IMR-90 (cell line): ENCODE results near the gene OVOL1. TPM values are rescaled to one million over a fixed set of nuclear protein-coding genes. Genes with fewer than 3 reads are reported as not detected.

ENCODE experiments used
- ATAC-seq: fragments of 200-7000 bp; cut with Tn5 transposase; 2 replicates; pipeline ENCODE4 v1.9.1; 2020; ENCODE audit warnings: low read depth, mild to moderate bottlenecking, moderate library complexity
- BruUV-seq: library from RNA; stranded (reverse); fragments of 400-500 nt; replicated peaks from 2 replicates; lab custom pipeline; 2021; lab: Mats Ljungman, UMichigan
- CTCF ChIA-PET: fragments of 300-600 bp; formaldehyde crosslinking; extraction: SDS; loops from one replicate; lab custom pipeline; 2021; ENCODE audit warnings: antibody characterized with exemption; lab: Yijun Ruan, JAX
- POLR2A ChIA-PET: fragments of 300-600 bp; sonication (Branson Sonifier 250); formaldehyde crosslinking; loops from one replicate; lab custom pipeline; 2022; ENCODE audit warnings: antibody characterized with exemption; ENCODE audit not compliant: unreplicated experiment; lab: Charles Lee
- DNase-seq: peaks from one replicate; pipeline ENCODE4 v3.0.0; 2013
- H2AFZ ChIP-seq: replicated peaks from 2 replicates; pipeline ENCODE3; 2013; ENCODE audit warnings: low read length, mild to moderate bottlenecking; ENCODE audit not compliant: poor library complexity
- H2AK5ac ChIP-seq: 2 replicates; pipeline ENCODE4 v1.6.1; 2013; ENCODE audit warnings: low read depth, low read length, inconsistent platforms
- H2AK9ac ChIP-seq: replicated peaks from 2 replicates; pipeline ENCODE3; 2013; ENCODE audit warnings: mild to moderate bottlenecking, low read depth, low read length, moderate library complexity; ENCODE audit not compliant: poor library complexity
- H2BK120ac ChIP-seq: 2 replicates; pipeline ENCODE4 v1.6.1; 2013; ENCODE audit warnings: low read depth, low read length, inconsistent platforms
- H2BK15ac ChIP-seq: 3 replicates; pipeline ENCODE4 v1.6.1; 2013; ENCODE audit warnings: low read depth, low read length, inconsistent platforms
- H2BK20ac ChIP-seq: 2 replicates; pipeline ENCODE4 v1.6.1; 2013; ENCODE audit warnings: low read depth, mild to moderate bottlenecking, inconsistent platforms, low read length, moderate library complexity
- H2BK5ac ChIP-seq: 2 replicates; pipeline ENCODE4 v1.6.1; 2013; ENCODE audit warnings: mild to moderate bottlenecking, low read depth, low read length, inconsistent platforms; ENCODE audit not compliant: poor library complexity, severe bottlenecking
- H3K14ac ChIP-seq: replicated peaks from 2 replicates; pipeline ENCODE4 v1.6.1; 2013; ENCODE audit warnings: low read depth, low read length, inconsistent platforms
- H3K18ac ChIP-seq: 2 replicates; pipeline ENCODE4 v1.6.1; 2013; ENCODE audit warnings: low read depth, low read length, control low read depth
- H3K23ac ChIP-seq: 2 replicates; pipeline ENCODE4 v1.6.1; 2013; ENCODE audit warnings: low read depth, low read length, inconsistent platforms
- H3K27ac ChIP-seq: 2 replicates; pipeline ENCODE4 v1.5.1; 2013; ENCODE audit warnings: mild to moderate bottlenecking, control low read depth, low read length; ENCODE audit not compliant: insufficient read depth
- H3K27me3 ChIP-seq: 2 replicates; pipeline ENCODE4 v1.6.1; 2013; ENCODE audit warnings: low read length; ENCODE audit not compliant: control insufficient read depth, insufficient read depth
- H3K36me3 ChIP-seq: 2 replicates; pipeline ENCODE4 v1.6.1; 2013; ENCODE audit warnings: low read length, mixed read lengths; ENCODE audit not compliant: control insufficient read depth, insufficient read depth
- H3K4ac ChIP-seq: 2 replicates; pipeline ENCODE4 v1.6.1; 2013; ENCODE audit warnings: low read depth, low read length, inconsistent platforms
- H3K4me1 ChIP-seq: 2 replicates; pipeline ENCODE4 v1.6.1; 2013; ENCODE audit warnings: low read length, mixed read lengths; ENCODE audit not compliant: control insufficient read depth, insufficient read depth
- H3K4me2 ChIP-seq: 2 replicates; pipeline ENCODE4 v1.6.1; 2013; ENCODE audit warnings: low read depth, mild to moderate bottlenecking, control low read depth, low read length, moderate library complexity
- H3K4me3 ChIP-seq: 2 replicates; pipeline ENCODE4 v1.5.1; 2013; ENCODE audit warnings: low read depth, mild to moderate bottlenecking, control low read depth, low read length, moderate library complexity; ENCODE audit not compliant: insufficient read depth
- H3K56ac ChIP-seq: 2 replicates; pipeline ENCODE4 v1.6.1; 2013; ENCODE audit warnings: low read length, inconsistent platforms; ENCODE audit not compliant: insufficient read depth; ENCODE audit errors: extremely low read depth
- H3K79me1 ChIP-seq, 2 experiments: 2 replicates each; pipeline ENCODE4 v1.6.1; 2013; ENCODE audit warnings: low read length in 2 of 2, inconsistent platforms in 1 of 2, low read depth in 1 of 2
- H3K9ac ChIP-seq: 2 replicates; pipeline ENCODE4 v1.6.1; 2013; ENCODE audit warnings: low read depth, low read length, control low read depth
- H3K9me1 ChIP-seq: 2 replicates; pipeline ENCODE4 v1.6.1; 2013; ENCODE audit warnings: low read length, inconsistent platforms; ENCODE audit not compliant: insufficient read depth
- H3K9me3 ChIP-seq: 2 replicates; pipeline ENCODE4 v1.6.1; 2013; ENCODE audit warnings: low read length; ENCODE audit not compliant: control insufficient read depth, insufficient read depth
- H4K20me1 ChIP-seq: 2 replicates; pipeline ENCODE4 v1.6.1; 2013; ENCODE audit warnings: low read length, inconsistent platforms; ENCODE audit not compliant: insufficient read depth
- H4K5ac ChIP-seq: 2 replicates; pipeline ENCODE4 v1.6.1; 2013; ENCODE audit warnings: mild to moderate bottlenecking, low read depth, low read length, control low read depth
- H4K8ac ChIP-seq, 2 experiments: 2 replicates each; pipeline ENCODE4 v1.6.1; 2013; ENCODE audit warnings: low read depth in 2 of 2, low read length in 2 of 2, control low read depth in 1 of 2, inconsistent platforms in 1 of 2
- H4K91ac ChIP-seq: 2 replicates; pipeline ENCODE4 v1.6.1; 2013; ENCODE audit warnings: low read depth, low read length, inconsistent platforms; ENCODE audit not compliant: insufficient read depth
- BHLHE40 ChIP-seq: fragments of 150-350 bp; IDR thresholded peaks from 2 replicates; pipeline ENCODE4 v1.6.1; 2016; ENCODE audit warnings: mild to moderate bottlenecking, low read depth, low read length
- CEBPB ChIP-seq: IDR thresholded peaks from 2 replicates; pipeline ENCODE4 v1.6.1; 2012; ENCODE audit warnings: low read depth, low read length, improper control_type of control experiment
- CHD1 ChIP-seq: IDR thresholded peaks from 2 replicates; pipeline ENCODE4 v1.6.1; 2012; ENCODE audit warnings: low read depth, low read length, improper control_type of control experiment
- CTCF ChIP-seq: conservative IDR thresholded peaks from 2 replicates; pipeline ENCODE4 v1.5.1; 2012; ENCODE audit warnings: mild to moderate bottlenecking, low read depth, low read length, improper control_type of control experiment
- ELK1 ChIP-seq: fragments of 150-350 bp; IDR thresholded peaks from 2 replicates; pipeline ENCODE4 v1.6.1; 2016; ENCODE audit warnings: low read depth, mild to moderate bottlenecking, low read length, moderate library complexity, borderline replicate concordance
- MAFK ChIP-seq: IDR thresholded peaks from 2 replicates; pipeline ENCODE4 v1.6.1; 2012; ENCODE audit warnings: low read depth, low read length, improper control_type of control experiment
- MXI1 ChIP-seq: IDR thresholded peaks from 2 replicates; pipeline ENCODE4 v1.6.1; 2012; ENCODE audit warnings: low read depth, mild to moderate bottlenecking, low read length, moderate library complexity, borderline replicate concordance
- NFE2L2 ChIP-seq: fragments of 150-350 bp; IDR thresholded peaks from 2 replicates; pipeline ENCODE4 v1.6.1; 2016; ENCODE audit warnings: low read depth, mild to moderate bottlenecking, low read length
- POLR2A ChIP-seq: IDR thresholded peaks from 2 replicates; pipeline ENCODE4 v1.6.1; 2012; ENCODE audit warnings: mild to moderate bottlenecking, low read depth, low read length
- RAD21 ChIP-seq: IDR thresholded peaks from 2 replicates; pipeline ENCODE4 v1.6.1; 2012; ENCODE audit warnings: low read length, improper control_type of control experiment
- RCOR1 ChIP-seq: IDR thresholded peaks from 2 replicates; pipeline ENCODE4 v1.6.1; 2012; ENCODE audit warnings: mild to moderate bottlenecking, low read length, improper control_type of control experiment; ENCODE audit not compliant: insufficient replicate concordance
- RFX5 ChIP-seq: IDR thresholded peaks from 2 replicates; pipeline ENCODE4 v1.8.0; 2012; ENCODE audit warnings: low read depth, mild to moderate bottlenecking, low read length, moderate library complexity
- WGBS, 2 experiments: methylation state at CpG; one replicate each; pipeline versions ENCODE4 v1.1.5 to v1.1.7; 2013; ENCODE audit warnings: missing lambda C conversion rate in 2 of 2; ENCODE audit not compliant: insufficient read length in 1 of 2; ENCODE audit errors: extremely low coverage in 2 of 2; 5-methylcytosine and 5-hydroxymethylcytosine counted together
- dilution Hi-C: fragments of 300-500 bp; cut with HindIII; formaldehyde crosslinking; loops from one replicate; pipeline ENCODE4 v1.14.3; 2018; ENCODE audit warnings: low sequenced_read_pairs; ENCODE audit not compliant: unreplicated experiment
- in situ Hi-C: fragments of 300-500 bp; cut with MboI; formaldehyde crosslinking; loops from 3 replicates; pipeline ENCODE4 v1.14.3; 2019; ENCODE audit warnings: low sequenced_read_pairs, inconsistent platforms, mixed read lengths
- intact Hi-C: fragments of 100-400 bp; cut with micrococcal nuclease; formaldehyde crosslinking; loops from 2 replicates; pipeline ENCODE4 v1.10.0; 2022
- polyA plus RNA-seq, 3 experiments: library from polyadenylated mRNA; depleted of rRNA; stranded (reverse); fragments of >200 nt; gene quantifications; 2 replicates each; pipeline ENCODE4 v1.2.3, GENCODE V29; 2012; ENCODE audit warnings: low replicate concordance in 1 of 3
- total RNA-seq: library from RNA; depleted of rRNA; stranded (reverse); fragments of >200 nt; gene quantifications from 2 replicates; pipeline ENCODE4 v1.2.3, GENCODE V29; 2012
- TF ChIP-seq, protein P1 (sequence below): fragments of 150-350 bp; IDR thresholded peaks from 2 replicates; pipeline ENCODE4 v1.6.1; 2017; ENCODE audit warnings: mild to moderate bottlenecking, antibody characterized with exemption, low read length, low read depth

OVOL1 gene
- total and polyA plus RNA-seq, 2 of the 4 experiments (the other 2 are of a cell fraction) = not detected

DNA sequence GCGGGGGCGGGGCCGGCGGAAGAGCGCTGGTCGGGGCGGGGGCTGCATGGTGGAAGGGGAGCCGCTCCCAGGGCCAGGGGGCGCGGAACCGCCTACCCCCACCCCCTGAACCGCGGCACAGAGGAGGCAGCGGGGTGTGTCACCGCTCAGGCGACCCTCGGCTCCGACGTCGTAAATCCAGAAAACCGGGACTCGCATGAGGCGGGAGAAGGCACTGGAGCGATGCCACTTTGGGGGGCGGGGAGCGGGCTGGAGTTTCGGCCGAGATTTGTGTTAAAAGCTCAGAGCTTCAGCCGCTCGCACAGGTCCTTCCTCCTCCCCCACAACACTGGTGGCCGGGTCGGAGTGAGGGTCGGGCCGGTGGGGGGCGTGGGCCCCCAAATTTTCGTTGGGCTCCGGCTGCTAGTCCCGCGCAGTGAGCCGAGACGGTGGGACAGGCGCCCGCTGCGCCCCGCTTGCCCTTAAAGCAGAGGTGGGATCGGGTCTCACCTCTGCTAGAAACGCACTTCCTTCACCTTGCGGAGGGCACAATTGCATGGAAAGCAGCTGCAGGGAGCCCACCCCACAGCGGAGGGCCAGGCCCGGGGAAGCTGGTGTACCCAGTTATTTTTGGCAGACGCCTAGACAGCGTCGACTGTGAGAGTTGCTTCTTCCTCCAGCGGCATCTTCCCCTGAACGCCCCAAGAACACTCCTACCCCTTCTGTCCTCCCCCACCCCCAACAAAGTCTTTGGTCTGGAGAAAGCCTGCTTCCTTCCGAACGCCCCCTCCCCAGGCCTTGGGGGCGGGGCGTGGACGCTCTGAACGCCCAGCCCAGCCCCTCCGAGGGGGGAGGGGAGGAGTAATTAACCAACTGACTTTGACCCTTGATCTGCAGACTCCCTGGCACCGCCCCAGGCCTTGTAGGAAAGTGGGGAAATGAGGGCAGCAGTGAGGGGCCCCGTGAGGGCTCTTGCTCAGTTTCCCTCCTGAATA lies 1.1 kb downstream of the OVOL1 start:
- peak overlapping the region; percentile 42; the same call in 1 of the 2 replicates for H3K4me2 ChIP-seq
- H3K36me3 ChIP-seq = no peaks in the 10 kb centered on the region
- no peak overlapping the region for H3K9ac ChIP-seq
- no peak overlapping the region for H2BK15ac ChIP-seq
- H3K4me3 ChIP-seq = no peak overlapping the region
- in situ Hi-C loops = no loop called here
- no TSS peak for BruUV-seq
- no peak overlapping the region for H3K23ac ChIP-seq
- no peak for TF ChIP-seq RAD21
- no peak for TF ChIP-seq NFE2L2
- TF ChIP-seq BHLHE40 = no peak
- TF ChIP-seq MAFK = no peak
- TF ChIP-seq, protein P1, sequence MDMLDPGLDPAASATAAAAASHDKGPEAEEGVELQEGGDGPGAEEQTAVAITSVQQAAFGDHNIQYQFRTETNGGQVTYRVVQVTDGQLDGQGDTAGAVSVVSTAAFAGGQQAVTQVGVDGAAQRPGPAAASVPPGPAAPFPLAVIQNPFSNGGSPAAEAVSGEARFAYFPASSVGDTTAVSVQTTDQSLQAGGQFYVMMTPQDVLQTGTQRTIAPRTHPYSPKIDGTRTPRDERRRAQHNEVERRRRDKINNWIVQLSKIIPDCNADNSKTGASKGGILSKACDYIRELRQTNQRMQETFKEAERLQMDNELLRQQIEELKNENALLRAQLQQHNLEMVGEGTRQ = no peak
- TF ChIP-seq RFX5 = no peak
- TF ChIP-seq ELK1 = no peak
- TF ChIP-seq POLR2A = no peak
- TF ChIP-seq CHD1 = no peak
- TF ChIP-seq MXI1 = no peak
- TF ChIP-seq CEBPB = no peak
- TF ChIP-seq CTCF = no peak
- no peak for TF ChIP-seq RCOR1
- POLR2A ChIA-PET = no interaction called here
- H3K27me3 ChIP-seq = peaks cover 83% of the 10 kb centered on the region
- no peak overlapping the region for H2BK5ac ChIP-seq
- no peak overlapping the region for H3K27ac ChIP-seq
- no peak overlapping the region for H2AK5ac ChIP-seq
- 4% methylated on average over 10 of the region's 64 CpGs; no CpG with 5 or more reads in 1 of the 2 experiments for WGBS, 2 experiments
- no peaks in the 10 kb centered on the region for H3K9me1 ChIP-seq
- no peaks in the 10 kb centered on the region; the same call in 1 of the 2 replicates for H3K4me1 ChIP-seq
- H2AK9ac ChIP-seq = peak overlapping the region; percentile 13
- dilution Hi-C loops = no loop called here
- no peak overlapping the region for H2BK120ac ChIP-seq
- peak overlapping the region; percentile 53 for H2AFZ ChIP-seq
- no peak overlapping the region for H4K5ac ChIP-seq
- CTCF ChIA-PET = no interaction called here
- H4K8ac ChIP-seq = no peak overlapping the region
- H4K91ac ChIP-seq = no peak overlapping the region
- H4K20me1 ChIP-seq = no peaks in the 10 kb centered on the region; the same call in 1 of the 2 replicates
- no peak overlapping the region for H3K18ac ChIP-seq
- DNase-seq (no peak), ATAC-seq (no peak)
- H3K79me1 ChIP-seq = no peaks in the 10 kb centered on the region
- H3K9me3 ChIP-seq = peaks cover 2% of the 10 kb centered on the region; the same call in 1 of the 2 replicates
- H3K14ac ChIP-seq = no peak overlapping the region
- H3K4ac ChIP-seq = no peak overlapping the region
- intact Hi-C loops = no loop called here
- no peak overlapping the region for H2BK20ac ChIP-seq
- no peak overlapping the region for H3K56ac ChIP-seq
